HCT116 (cell line): Measurements from ENCODE around the gene MAFG. TPM values are rescaled to one million over a fixed set of nuclear protein-coding genes. Genes with fewer than 3 reads are reported as not detected.

Experiments used
- ATAC-seq: fragments of 200-7000 bp; cut with Tn5 transposase; 2 replicates; pipeline ENCODE4 v1.9.1; 2020; ENCODE audit warnings: mild to moderate bottlenecking, moderate library complexity
- BruUV-seq: library from RNA; stranded (reverse); fragments of 400-500 nt; replicated peaks from 2 replicates; lab custom pipeline; 2021; lab: Mats Ljungman, UMichigan
- CTCF ChIA-PET: fragments of 300-600 bp; sonication (Branson Sonifier 250); formaldehyde crosslinking; loops from one replicate; lab custom pipeline; 2021; ENCODE audit warnings: antibody characterized with exemption; lab: Charles Lee
- POLR2A ChIA-PET: fragments of 300-600, 350-600 bp; sonication (Branson Sonifier 250); formaldehyde crosslinking; loops from one replicate; lab custom pipeline; 2021; ENCODE audit warnings: antibody characterized with exemption; lab: Charles Lee
- RAD21 ChIA-PET, 2 experiments: fragments of 300-600 bp; sonication (Branson Sonifier 250); formaldehyde crosslinking; loops; one replicate each; lab custom pipeline; 2023; ENCODE audit warnings: low total read pairs in 2 of 2; ENCODE audit not compliant: uncharacterized antibody in 2 of 2, unreplicated experiment in 2 of 2, low non-redundant PET in 1 of 2; lab: Charles Lee
- DNase-seq: peaks from one replicate; pipeline ENCODE4 v3.0.0-alpha.2; 2010; ENCODE audit warnings: low read depth, low spot score
- H2AFZ ChIP-seq: fragments of 200-600 bp; shearing (Covaris generic), sonication (generic); 2 replicates; pipeline ENCODE4 v1.6.1; 2017; ENCODE audit warnings: low read depth, mixed run types, mixed read lengths, antibody characterized with exemption, low read length; ENCODE audit not compliant: poor library complexity, severe bottlenecking
- H3K27ac ChIP-seq: 2 replicates; pipeline ENCODE4 v1.5.1; 2012; ENCODE audit warnings: low read depth, low read length
- H3K27me3 ChIP-seq: fragments of 200-600 bp; sonication (generic); 2 replicates; pipeline ENCODE4 v1.6.1; 2016; ENCODE audit warnings: mixed run types, low read length, mixed read lengths; ENCODE audit not compliant: insufficient read depth
- H3K36me3 ChIP-seq, 2 experiments: fragments of 200-500 bp in 1 of 2; fragments of 200-600 bp in 1 of 2; sonication (Bioruptor generic) in 1 of 2; sonication (generic) in 1 of 2; 2 replicates each; pipeline versions ENCODE4 v1.5.1 to v1.6.1; 2014 to 2016; ENCODE audit warnings: low read length in 2 of 2, inconsistent platforms in 1 of 2, mixed read lengths in 1 of 2, mixed run types in 1 of 2; ENCODE audit not compliant: insufficient read depth in 2 of 2, control insufficient read depth in 1 of 2
- H3K4me1 ChIP-seq, 2 experiments: fragments of 200-600 bp in 1 of 2; sonication (generic) in 1 of 2; 2 replicates each; pipeline versions ENCODE4 v1.5.1 to v1.6.1; 2012 to 2017; ENCODE audit warnings: low read length in 2 of 2, inconsistent platforms in 1 of 2, mild to moderate bottlenecking in 1 of 2, mixed read lengths in 1 of 2, mixed run types in 1 of 2, moderate library complexity in 1 of 2; ENCODE audit not compliant: insufficient read depth in 2 of 2, control insufficient read depth in 1 of 2
- H3K4me2 ChIP-seq: fragments of 200-600 bp; sonication (generic); 2 replicates; pipeline ENCODE4 v1.6.1; 2017; ENCODE audit warnings: mixed run types, low read length, mixed read lengths
- H3K4me3 ChIP-seq, 2 experiments: fragments of 200-600 bp in 1 of 2; sonication (generic) in 1 of 2; replicated peaks in 1 of 2; 2 replicates each; pipeline ENCODE4 v1.5.1; 2011 to 2016; ENCODE audit warnings: low read length in 2 of 2, control low read depth in 1 of 2, low read depth in 1 of 2, mild to moderate bottlenecking in 1 of 2, mixed read lengths in 1 of 2, mixed run types in 1 of 2
- H3K79me2 ChIP-seq: fragments of 200-600 bp; sonication (generic); 2 replicates; pipeline ENCODE4 v1.6.1; 2017; ENCODE audit warnings: mild to moderate bottlenecking, mixed run types, low read length, moderate library complexity, mixed read lengths; ENCODE audit not compliant: insufficient read depth
- H3K9ac ChIP-seq: fragments of 200-600 bp; sonication (generic); 2 replicates; pipeline ENCODE4 v1.6.1; 2016; ENCODE audit warnings: low read length, mixed read lengths
- H3K9me2 ChIP-seq: fragments of 200-600 bp; sonication (generic), shearing (Covaris generic); 2 replicates; pipeline ENCODE4 v1.6.1; 2017; ENCODE audit warnings: mixed run types, mild to moderate bottlenecking, moderate library complexity; ENCODE audit not compliant: insufficient read depth
- H3K9me3 ChIP-seq, 2 experiments: fragments of 200-500 bp in 1 of 2; fragments of 200-600 bp in 1 of 2; sonication (Bioruptor generic) in 1 of 2; sonication (generic) in 1 of 2; 2 replicates each; pipeline ENCODE4 v1.6.1; 2014 to 2017; ENCODE audit warnings: low read length in 2 of 2, mixed read lengths in 2 of 2, inconsistent platforms in 1 of 2, low read depth in 1 of 2, mild to moderate bottlenecking in 1 of 2, mixed run types in 1 of 2, moderate library complexity in 1 of 2; ENCODE audit not compliant: control insufficient read depth in 1 of 2, insufficient read depth in 1 of 2
- H4K20me1 ChIP-seq: fragments of 200-600 bp; sonication (generic), shearing (Covaris generic); 2 replicates; pipeline ENCODE4 v1.6.1; 2017; ENCODE audit warnings: mixed run types, mild to moderate bottlenecking, moderate library complexity; ENCODE audit not compliant: insufficient read depth
- CEBPB ChIP-seq: IDR thresholded peaks from 2 replicates; pipeline ENCODE4 v1.6.1; 2012; ENCODE audit warnings: low read depth
- CTCF ChIP-seq, 3 experiments: fragments of 200-600 bp in 1 of 3; sonication (generic) in 1 of 3; IDR thresholded peaks in 2 of 3; conservative IDR thresholded peaks in 1 of 3; 2 replicates each; pipeline ENCODE4 v1.5.1; 2012 to 2017; ENCODE audit warnings: low read depth in 2 of 3, low read length in 2 of 3, antibody characterized with exemption in 1 of 3, borderline replicate concordance in 1 of 3, control low read depth in 1 of 3, mild to moderate bottlenecking in 1 of 3, mixed read lengths in 1 of 3, mixed run types in 1 of 3, moderate library complexity in 1 of 3; ENCODE audit not compliant: insufficient read depth in 1 of 3
- EGR1 ChIP-seq: IDR thresholded peaks from 2 replicates; pipeline ENCODE4 v1.6.1; 2012; ENCODE audit warnings: low read depth
- EZH2 ChIP-seq: fragments of 200-600 bp; sonication (generic); IDR thresholded peaks from 2 replicates; pipeline ENCODE4 v1.6.1; 2017; ENCODE audit warnings: antibody characterized with exemption, mixed run types
- EZH2phosphoT487 ChIP-seq: fragments of 200-600 bp; IDR thresholded peaks from 2 replicates; pipeline ENCODE4 v1.6.1; 2018; ENCODE audit warnings: antibody characterized with exemption, borderline replicate concordance
- FOSL1 ChIP-seq: IDR thresholded peaks from 2 replicates; pipeline ENCODE4 v1.6.1; 2012; ENCODE audit warnings: low read depth
- MAX ChIP-seq: IDR thresholded peaks from 2 replicates; pipeline ENCODE4 v1.6.1; 2012
- POLR2A ChIP-seq: IDR thresholded peaks from 2 replicates; pipeline ENCODE4 v1.7.0; 2011; ENCODE audit warnings: borderline replicate concordance; ENCODE audit not compliant: insufficient read depth, insufficient read length; ENCODE audit errors: extremely low read depth
- POLR2AphosphoS5 ChIP-seq: IDR thresholded peaks from 2 replicates; pipeline ENCODE4 v1.6.1; 2011; ENCODE audit warnings: mild to moderate bottlenecking, low read depth, low read length, moderate library complexity
- RAD21 ChIP-seq: IDR thresholded peaks from 2 replicates; pipeline ENCODE4 v1.6.1; 2012; ENCODE audit warnings: low read depth, mild to moderate bottlenecking
- REST ChIP-seq: IDR thresholded peaks from 2 replicates; pipeline ENCODE4 v1.6.1; 2012; ENCODE audit warnings: low read depth
- SIN3A ChIP-seq: IDR thresholded peaks from 2 replicates; pipeline ENCODE4 v1.6.1; 2012; ENCODE audit warnings: low read depth
- SP1 ChIP-seq: IDR thresholded peaks from 2 replicates; pipeline ENCODE4 v1.6.1; 2012; ENCODE audit warnings: low read depth
- TCF7L2 ChIP-seq: IDR thresholded peaks from 2 replicates; pipeline ENCODE4 v1.7.0; 2011; ENCODE audit warnings: borderline replicate concordance, inconsistent platforms; ENCODE audit not compliant: insufficient read depth, insufficient read length; ENCODE audit errors: extremely low read depth
- YY1 ChIP-seq: IDR thresholded peaks from 2 replicates; pipeline ENCODE4 v1.6.1; 2011; ENCODE audit warnings: low read length, low read depth, moderate library complexity, mild to moderate bottlenecking; ENCODE audit not compliant: insufficient replicate concordance; ENCODE audit errors: extremely low read depth
- ZBTB33 ChIP-seq: IDR thresholded peaks from 2 replicates; pipeline ENCODE4 v1.6.1; 2011; ENCODE audit warnings: mild to moderate bottlenecking, low read length, moderate library complexity; ENCODE audit not compliant: insufficient replicate concordance; ENCODE audit errors: extremely low read depth
- ZFX ChIP-seq: fragments of 450-650 bp; IDR thresholded peaks from 2 replicates; pipeline ENCODE4 v1.6.1; 2017
- ZNF274 ChIP-seq: fragments of 200-500 bp; sonication (Bioruptor generic); IDR thresholded peaks from 2 replicates; pipeline ENCODE4 v1.6.1; 2014; ENCODE audit warnings: mild to moderate bottlenecking, low read depth, low read length, inconsistent platforms
- intact Hi-C: fragments of 100-400 bp; cut with micrococcal nuclease; formaldehyde crosslinking; loops from 2 replicates; pipeline ENCODE4 v1.10.0; 2022
- total RNA-seq: library from RNA; stranded (reverse); gene quantifications from one replicate; pipeline ENCODE4 v1.2.1, GENCODE V29; 2021; ENCODE audit not compliant: unreplicated experiment

Gene MAFG
- total RNA-seq, 1 experiment from 2014 or later: 46.8 TPM

GRCh38 chr17:81955058-81955681, 27.6 kb upstream of the MAFG start:
- no peak overlapping the region for H3K4me3 ChIP-seq
- H2AFZ ChIP-seq: no peak overlapping the region
- H3K27ac ChIP-seq: no peak overlapping the region
- CTCF ChIA-PET: interaction anchor here (1.9 kb wide), 1 partner anchor 67 kb away, joined by 8 read pairs; the partner anchor contains the start of genes CENPX and LRRC45
- H3K9ac ChIP-seq: no peak overlapping the region
- H3K4me1 ChIP-seq: peaks cover 6 to 16% of the 10 kb centered on the region in 2 experiments
- POLR2A ChIA-PET: interaction anchor here (0.6 to 2.9 kb wide), 2 partner anchors 12 kb away, joined by 3 to 8 read pairs; no protein-coding TSS in a partner anchor
- no peak overlapping the region for H3K4me2 ChIP-seq
- H3K79me2 ChIP-seq: no peaks in the 10 kb centered on the region
- intact Hi-C loops: no loop called here
- DNase-seq (no peak), ATAC-seq (no peak)
- H3K9me2 ChIP-seq: no peaks in the 10 kb centered on the region
- no peaks in the 10 kb centered on the region for H3K36me3 ChIP-seq
- H3K27me3 ChIP-seq: no peaks in the 10 kb centered on the region
- TF ChIP-seq REST: no peak
- TF ChIP-seq MAX: no peak
- no peak for TF ChIP-seq ZBTB33
- no peak for TF ChIP-seq SIN3A
- no peak for TF ChIP-seq CEBPB
- TF ChIP-seq SP1: no peak
- no peak for TF ChIP-seq EZH2
- no peak for TF ChIP-seq TCF7L2
- no peak for TF ChIP-seq FOSL1
- no peak for TF ChIP-seq CTCF (IDR thresholded peaks at IDR 0.05 in 2 of 3, conservative IDR thresholded peaks at IDR 0.05 in 1 of 3; ENCODE audit: borderline replicate concordance in 1 of 3, insufficient read depth in 1 of 3, low read depth in 2 of 3, low read length in 2 of 3)
- no peak for TF ChIP-seq RAD21
- no peak for TF ChIP-seq EGR1
- TF ChIP-seq EZH2phosphoT487: no peak
- TF ChIP-seq ZNF274: no peak
- no peak for TF ChIP-seq POLR2AphosphoS5
- no peak for TF ChIP-seq POLR2A
- TF ChIP-seq YY1: no peak
- no peak for TF ChIP-seq ZFX
- H4K20me1 ChIP-seq: no peaks in the 10 kb centered on the region
- RAD21 ChIA-PET: interaction anchor here in 1 of 2 experiments (0.8 kb wide), 1 partner anchor 73 kb away, joined by 3 read pairs; no protein-coding TSS in a partner anchor
- BruUV-seq: no TSS peak
- H3K9me3 ChIP-seq: no peaks in the 10 kb centered on the region
